ENCODE results near the gene TMEM120B.

TMEM120B gene

GRCh38 chr12:121823101-121823726 is 110.7 kb downstream of the TMEM120B start:
- DNase-seq: no peak

DNA sequence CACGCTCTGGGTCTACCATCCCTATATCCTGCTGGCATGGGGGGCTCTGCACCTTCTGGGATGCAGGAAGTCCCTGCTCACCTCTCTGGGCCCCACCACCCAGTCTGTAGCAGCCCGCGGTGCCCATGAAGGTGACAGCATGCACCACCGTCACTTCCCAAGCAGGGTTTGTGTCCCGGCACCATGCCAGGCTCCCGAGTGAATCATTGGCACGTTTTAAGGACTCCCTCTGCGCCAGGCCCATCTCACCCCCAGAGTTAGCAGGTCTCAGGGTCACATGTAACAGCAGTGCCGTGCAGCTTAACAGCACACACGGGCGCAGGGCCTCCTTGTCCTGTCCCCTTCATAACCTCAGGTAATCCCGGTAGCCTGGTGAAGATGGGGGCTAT is 111.2 kb downstream of the TMEM120B start:
- no peak for DNase-seq

- no peak for DNase-seq
These were observed 112.5 kb downstream of the TMEM120B start for GRCh38 chr12:121825041-121825523.

DNA sequence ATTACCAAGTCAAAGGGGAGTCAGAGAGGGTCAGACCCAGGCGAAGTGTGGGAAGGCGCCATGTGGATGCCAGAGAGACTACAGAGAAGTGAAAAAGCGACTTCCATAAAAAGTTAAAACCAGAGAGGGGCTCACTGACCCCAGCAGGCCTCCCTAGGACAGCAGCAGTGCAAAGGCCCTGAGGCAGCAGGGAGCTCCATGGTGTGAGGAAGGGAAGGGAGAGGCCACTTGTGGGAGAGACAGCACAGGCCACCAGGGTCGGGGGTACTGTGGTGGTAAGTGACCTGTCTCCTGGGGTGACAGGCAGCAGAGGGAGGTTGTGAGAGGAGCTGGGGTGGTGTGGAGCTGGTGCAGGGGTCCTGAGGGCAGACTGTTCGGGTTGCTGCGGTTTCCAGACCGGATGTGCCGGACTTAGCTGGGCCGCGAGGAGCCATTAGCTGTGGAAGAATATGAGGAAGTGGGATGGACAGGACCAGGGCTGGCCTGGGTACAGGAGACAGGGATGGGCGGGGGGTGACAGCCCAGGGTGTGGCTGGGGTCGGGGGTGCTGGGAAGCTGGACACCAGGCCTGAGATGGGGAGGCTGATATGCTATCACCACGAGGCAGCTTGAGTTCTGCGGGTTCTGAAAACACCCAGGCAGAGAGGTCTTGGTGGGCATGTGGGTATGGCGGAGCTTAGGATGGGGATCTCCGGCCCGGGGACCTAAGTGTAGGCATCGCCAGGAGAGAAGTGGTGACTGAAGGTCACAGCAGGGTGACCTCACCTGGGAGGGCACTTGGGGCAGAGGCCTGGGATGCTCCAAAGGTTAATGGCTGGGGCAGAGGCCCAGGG is 114.0 kb downstream of the TMEM120B start:
- no peak for DNase-seq

- DNase-seq: no peak
These were observed 115.0 kb downstream of the TMEM120B start for GRCh38 chr12:121827351-121828099.

- no peak for DNase-seq
These were observed 115.8 kb downstream of the TMEM120B start for GRCh38 chr12:121828306-121828705.

DNA sequence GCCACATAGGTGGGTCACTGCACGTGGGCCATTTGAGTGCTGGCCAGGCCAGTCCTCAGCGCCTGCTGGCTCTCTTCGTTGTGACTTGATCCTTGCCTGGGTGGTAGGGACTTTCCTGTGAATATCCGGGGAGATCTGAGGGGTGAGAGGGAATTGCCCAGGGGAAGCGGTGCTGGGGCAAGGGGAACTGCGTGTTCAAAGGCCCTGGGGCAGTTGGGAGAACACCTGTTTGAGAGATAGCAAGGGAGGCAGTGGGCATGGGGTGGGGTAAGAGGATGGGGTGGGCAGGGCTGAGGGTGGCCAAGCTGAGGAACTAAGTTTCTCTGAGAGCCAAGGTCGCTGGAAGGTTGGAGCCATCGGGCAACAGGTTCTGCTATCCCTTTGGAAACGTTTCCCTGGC is 116.3 kb downstream of the TMEM120B start:
- DNase-seq: no peak

DNA sequence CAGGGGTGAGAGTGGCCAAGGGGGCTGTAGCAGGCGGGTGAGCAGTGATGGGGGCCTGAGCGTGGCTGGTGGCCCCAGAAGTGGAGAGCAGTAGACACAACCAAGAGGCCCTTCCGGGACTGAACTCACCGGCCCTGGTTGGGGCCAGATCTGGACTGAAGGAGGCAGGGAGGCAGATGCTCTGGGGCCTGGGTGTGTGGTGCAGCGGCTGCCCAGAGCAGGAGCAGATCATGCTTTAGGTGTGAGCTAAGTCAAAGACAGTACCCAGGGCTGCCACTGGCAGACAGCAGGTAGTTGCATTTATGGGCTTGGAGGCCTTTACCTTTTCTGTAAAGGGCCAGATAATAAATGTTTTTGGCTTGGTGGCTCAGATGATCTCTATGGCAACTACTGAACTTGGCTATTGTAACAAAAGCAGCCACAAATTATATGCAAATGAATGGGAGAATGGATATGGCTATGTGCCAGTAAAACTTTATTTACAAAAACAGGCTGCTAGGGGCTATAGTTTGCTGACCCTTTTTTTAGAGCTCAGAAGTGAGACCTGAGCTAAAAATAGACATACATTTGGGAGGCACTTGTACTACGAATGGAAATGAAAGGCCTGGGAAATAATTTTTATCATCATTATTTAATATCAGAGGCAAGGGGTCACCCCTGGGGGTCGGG is 116.8 kb downstream of the TMEM120B start:
- no peak for DNase-seq

DNA sequence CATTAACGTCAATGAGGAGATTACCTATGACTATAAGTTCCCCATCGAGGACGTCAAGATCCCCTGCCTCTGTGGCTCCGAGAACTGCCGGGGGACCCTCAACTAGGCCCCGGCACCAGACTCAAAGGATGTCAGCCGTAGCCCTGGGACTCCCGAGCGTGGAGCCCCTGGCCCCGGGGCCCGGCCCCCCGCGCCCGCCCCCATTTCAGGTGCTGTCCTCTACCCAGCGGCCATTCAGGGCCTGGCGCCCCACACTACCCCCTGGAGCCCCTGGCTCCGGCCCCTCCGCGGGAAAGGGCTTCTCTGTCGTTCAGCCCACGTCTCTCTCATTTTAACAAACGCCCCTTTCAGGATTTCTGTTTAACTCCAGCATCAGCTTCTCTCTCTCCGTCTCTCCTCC is 117.6 kb downstream of the TMEM120B start:
- no peak for DNase-seq

DNA sequence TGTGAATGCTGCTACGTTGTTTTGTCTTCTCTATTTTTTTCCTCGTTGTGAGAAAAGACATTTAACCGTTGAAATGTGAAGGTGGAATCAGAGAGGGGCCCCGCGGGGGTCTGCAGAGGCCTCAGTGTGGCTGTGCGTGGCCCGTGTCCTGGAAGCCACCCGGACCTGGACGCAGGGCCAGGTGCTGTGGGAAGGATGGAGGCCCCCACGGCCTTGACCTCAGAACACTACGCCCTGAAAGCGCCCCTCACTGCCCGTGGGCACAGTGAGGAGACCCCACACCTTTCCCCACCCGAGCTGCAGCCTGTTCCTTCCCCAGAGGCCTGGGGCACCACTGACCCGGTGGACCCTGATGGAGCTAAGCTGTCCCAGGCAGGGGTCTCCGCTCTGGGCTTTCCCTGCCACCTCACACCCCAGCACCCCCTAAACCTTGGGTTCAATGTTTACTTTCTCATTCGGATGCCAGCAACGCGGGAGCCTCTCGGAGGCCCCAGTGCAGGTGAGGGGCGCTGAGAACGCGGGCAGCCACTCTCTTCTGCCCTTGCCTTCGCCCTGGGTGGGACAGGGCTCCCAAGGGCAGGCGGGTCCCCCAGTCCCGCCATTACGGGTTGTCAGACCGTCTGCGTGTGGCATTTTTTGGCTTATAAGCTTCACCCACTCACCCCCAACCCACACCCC is 118.2 kb downstream of the TMEM120B start:
- DNase-seq: no peak
